ENCODE results near the gene REST. TPM values are rescaled to one million over a fixed set of nuclear protein-coding genes. Genes with fewer than 3 reads are reported as not detected.
"Not testable (repeated sequence)": the region's sequence is repeated elsewhere in the genome, so short reads cannot be mapped to it uniquely, and the experiment has no call there.

The REST gene
- total RNA-seq, 1 experiment from 2014 or later, result 98.1 TPM

DNA sequence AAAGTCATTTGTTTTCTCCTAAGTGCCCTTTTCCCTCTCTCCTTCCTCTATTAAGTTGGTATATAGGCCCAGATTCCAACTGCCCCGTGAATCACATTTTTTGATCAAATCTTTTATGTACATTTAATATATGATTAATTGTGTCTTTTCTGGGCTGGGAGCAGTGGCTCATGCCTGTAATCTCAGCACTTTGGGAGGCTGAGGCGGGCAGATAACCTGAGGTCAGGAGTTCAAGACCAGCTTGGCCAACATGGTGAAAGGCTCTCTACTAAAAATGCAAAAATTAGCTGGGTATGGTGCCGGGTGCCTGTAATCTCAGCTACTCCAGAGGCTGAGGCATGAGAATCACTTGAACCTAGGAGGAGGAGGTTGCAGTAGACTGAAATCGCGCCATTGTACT lies 7.5 kb upstream of the REST start:
- H3K23ac ChIP-seq (ENCODE audit: insufficient read length, low read depth, low read length); H3K23me2 ChIP-seq (ENCODE audit: insufficient read length, low read depth, low read length, poor library complexity, severe bottlenecking); H2BK20ac ChIP-seq (ENCODE audit: low read depth, low read length, poor library complexity, severe bottlenecking); H3K27ac ChIP-seq (ENCODE audit: insufficient read length, low read depth, low read length); H3K27me3 ChIP-seq (ENCODE audit: insufficient read depth, low read length); H2BK12ac ChIP-seq (ENCODE audit: insufficient read length, low read depth, low read length); H4K20me1 ChIP-seq (ENCODE audit: control insufficient read depth, insufficient read depth, insufficient read length); H3K4me3 Mint-ChIP-seq; H3K79me2 ChIP-seq (ENCODE audit: insufficient read depth, low read length); DNase-seq; H3K4me2 ChIP-seq (ENCODE audit: insufficient read depth, insufficient read length, low read length); H4K5ac ChIP-seq (ENCODE audit: insufficient read length, low read depth, low read length); H3K18ac ChIP-seq (ENCODE audit: insufficient read length, low read depth, low read length); H3K9ac ChIP-seq (ENCODE audit: extremely low read depth, insufficient read length, low read length); H3T11ph ChIP-seq (ENCODE audit: low read length); H3K36me3 Mint-ChIP-seq (ENCODE audit: insufficient read depth in 1 of 3, low read depth in 3 of 3); H3K79me1 ChIP-seq (ENCODE audit: insufficient read depth, low read depth, low read length, poor library complexity, severe bottlenecking); H2AK5ac ChIP-seq (ENCODE audit: insufficient read length, low read length); H3K56ac ChIP-seq (ENCODE audit: insufficient read length, low read depth, low read length); H3K9me3 ChIP-seq (ENCODE audit: control insufficient read depth, low read depth, low read length); H2BK15ac ChIP-seq (ENCODE audit: low read depth, low read length); H3K4ac ChIP-seq (ENCODE audit: low read depth, low read length); H3K4me1 ChIP-seq (ENCODE audit: insufficient read depth, low read length); H2BK120ac ChIP-seq (ENCODE audit: low read depth, low read length, poor library complexity, severe bottlenecking); H3K9me3 Mint-ChIP-seq; H2AFZ ChIP-seq (ENCODE audit: low read length); H4K8ac ChIP-seq (replicated peaks; ENCODE audit: insufficient read length, low read depth, low read length); H3K27ac Mint-ChIP-seq; H4K91ac ChIP-seq (ENCODE audit: insufficient read length, low read depth, low read length); H3K14ac ChIP-seq (ENCODE audit: insufficient read depth, low read length); H2BK5ac ChIP-seq (ENCODE audit: insufficient read length, low read length): not testable (repeated sequence)
- H3K4me1 Mint-ChIP-seq, result peaks cover 11 to 15% of the 10 kb centered on the region in 2 experiments
- H3K27me3 Mint-ChIP-seq (ENCODE audit: low read depth), result peaks cover 21% of the 10 kb centered on the region
- WGBS (ENCODE audit: extremely low coverage, insufficient read length, low lambda C conversion rate), result no CpG with 5 or more reads among the region's 5 CpGs

Measured in H9 (cell line).